Activated T-cell treated with anti-CD3 and anti-CD28 coated beads for 24 hours (primary cell): ENCODE data around the gene PATJ.
"Not testable (repeated sequence)": the region's sequence is repeated elsewhere in the genome, so short reads cannot be mapped to it uniquely, and the experiment has no call there.

Experiments
- DNase-seq: peaks from one replicate; pipeline ENCODE4 v3.0.0-alpha.2; 2020; ENCODE audit warnings: low read depth

Gene PATJ

GRCh38 chr1:61828805-61829204, 86.5 kb downstream of the PATJ start:
- no peak for DNase-seq

- no peak for DNase-seq
Observed at GRCh38 chr1:61836649-61837048, 94.4 kb downstream of the PATJ start.

- not testable (repeated sequence) for DNase-seq
Observed at GRCh38 chr1:61837607-61838006, 95.3 kb downstream of the PATJ start.

GRCh38 chr1:61839679-61840078, 97.4 kb downstream of the PATJ start:
- DNase-seq = no peak

- DNase-seq = no peak
Observed at GRCh38 chr1:61842036-61842435, 99.8 kb downstream of the PATJ start.

- no peak for DNase-seq
Observed at GRCh38 chr1:61842863-61843514, 100.7 kb downstream of the PATJ start.

GRCh38 chr1:61844006-61844405, 101.7 kb downstream of the PATJ start:
- no peak for DNase-seq

- not testable (repeated sequence) for DNase-seq
Observed at GRCh38 chr1:61844664-61845063, 102.4 kb downstream of the PATJ start.

- DNase-seq = no peak
Observed at GRCh38 chr1:61851235-61851634, 109.0 kb downstream of the PATJ start.

- DNase-seq = no peak
Observed at GRCh38 chr1:61851849-61852669, 109.8 kb downstream of the PATJ start.

- DNase-seq = no peak
Observed at GRCh38 chr1:61852670-61853015, 110.4 kb downstream of the PATJ start.

GRCh38 chr1:61853583-61853982, 111.3 kb downstream of the PATJ start:
- DNase-seq = no peak

GRCh38 chr1:61864489-61864888, 122.2 kb downstream of the PATJ start:
- DNase-seq = no peak

GRCh38 chr1:61865646-61866220, 123.5 kb downstream of the PATJ start:
- DNase-seq = no peak

GRCh38 chr1:61869691-61870109, 127.4 kb downstream of the PATJ start:
- no peak for DNase-seq

- no peak for DNase-seq
Observed at GRCh38 chr1:61872206-61872605, 129.9 kb downstream of the PATJ start.

GRCh38 chr1:61873581-61873980, 131.3 kb downstream of the PATJ start:
- DNase-seq = no peak

GRCh38 chr1:61873994-61874393, 131.7 kb downstream of the PATJ start:
- DNase-seq = no peak

- DNase-seq = no peak
Observed at GRCh38 chr1:61875198-61875597, 132.9 kb downstream of the PATJ start.

- DNase-seq = not testable (repeated sequence)
Observed at GRCh38 chr1:61879887-61880474, 137.7 kb downstream of the PATJ start.

- DNase-seq = no peak
Observed at GRCh38 chr1:61887076-61887867, 145.0 kb downstream of the PATJ start.

GRCh38 chr1:61887931-61888564, 145.8 kb downstream of the PATJ start:
- no peak for DNase-seq
